Renal cortex interstitium (tissue), 11 donors: ENCODE results near the gene KIF21B. TPM values are rescaled to one million over a fixed set of nuclear protein-coding genes. Genes with fewer than 3 reads are reported as not detected.
"Not testable (repeated sequence)": the region's sequence is repeated elsewhere in the genome, so short reads cannot be mapped to it uniquely, and the experiment has no call there.

Source experiments
- DNase-seq, 11 donors: peaks; one replicate each; pipeline ENCODE4 v3.0.0-alpha.2; 2013; ENCODE audit warnings: low read depth in 9 of 11, low spot score in 4 of 11; ENCODE audit errors: extremely low read depth in 1 of 11
- polyA plus RNA-seq, 3 donors: library from polyadenylated mRNA; unstranded; fragments of 120-200 nt; gene quantifications; one replicate each; pipeline ENCODE4 v1.2.1, GENCODE V29; 2013; ENCODE audit not compliant: insufficient read length in 3 of 3

The KIF21B gene
- polyA plus RNA-seq, 3 donors, result 2.1 to 3.2 (median 2.3) TPM

DNA sequence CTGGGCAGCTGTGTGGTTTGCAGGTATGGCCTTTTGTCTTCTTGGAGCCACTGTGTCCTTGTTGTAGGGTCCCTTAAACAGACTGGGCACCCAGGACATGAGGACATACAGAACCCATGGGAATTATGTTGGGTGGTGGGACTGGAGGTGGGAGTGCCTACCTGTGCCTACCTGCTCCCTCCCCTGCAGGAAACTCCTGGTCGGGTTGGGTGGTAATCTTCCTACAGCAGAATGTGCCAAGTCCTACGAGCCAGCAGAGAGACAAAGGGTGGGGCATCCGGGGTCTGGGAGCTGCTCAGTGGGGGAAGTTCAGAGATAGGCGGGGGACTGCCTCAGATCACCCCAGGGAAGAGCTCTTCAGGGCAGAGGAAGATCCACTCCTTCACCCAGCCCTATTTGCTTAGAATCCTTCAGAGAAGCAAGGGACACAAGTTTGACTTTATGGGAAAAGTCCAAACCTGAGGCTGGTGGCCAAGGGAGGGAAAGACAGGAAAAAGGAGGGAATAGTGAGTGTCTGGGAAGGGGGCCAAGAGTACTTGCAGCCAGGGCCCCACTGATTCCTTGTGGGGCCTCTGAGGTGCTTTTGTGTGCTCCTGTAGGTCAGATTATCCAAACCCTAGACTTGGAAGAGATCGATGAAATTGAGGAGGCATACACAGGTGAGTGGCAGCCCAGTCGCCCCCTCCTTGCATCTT is 58.3 kb downstream of the KIF21B start:
- DNase-seq, result no peak

DNA sequence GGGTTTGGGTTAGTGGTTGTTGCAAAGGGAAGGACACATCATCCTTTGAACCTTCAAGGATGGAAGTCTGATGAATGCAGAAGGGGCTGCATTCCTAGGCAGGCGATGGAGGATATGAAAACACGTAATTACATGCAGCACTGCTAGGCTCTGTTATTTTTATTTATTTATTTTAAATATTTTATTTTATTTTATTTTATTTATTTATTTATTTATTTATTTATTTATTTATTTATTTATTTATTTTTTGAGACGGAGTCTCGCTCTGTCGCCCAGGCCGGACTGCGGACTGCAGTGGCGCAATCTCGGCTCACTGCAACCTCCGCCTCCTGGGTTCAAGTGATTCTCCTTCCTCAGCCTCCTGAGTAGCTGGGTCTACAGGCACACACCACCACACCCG is 59.6 kb downstream of the KIF21B start:
- DNase-seq, result not testable (repeated sequence)

DNA sequence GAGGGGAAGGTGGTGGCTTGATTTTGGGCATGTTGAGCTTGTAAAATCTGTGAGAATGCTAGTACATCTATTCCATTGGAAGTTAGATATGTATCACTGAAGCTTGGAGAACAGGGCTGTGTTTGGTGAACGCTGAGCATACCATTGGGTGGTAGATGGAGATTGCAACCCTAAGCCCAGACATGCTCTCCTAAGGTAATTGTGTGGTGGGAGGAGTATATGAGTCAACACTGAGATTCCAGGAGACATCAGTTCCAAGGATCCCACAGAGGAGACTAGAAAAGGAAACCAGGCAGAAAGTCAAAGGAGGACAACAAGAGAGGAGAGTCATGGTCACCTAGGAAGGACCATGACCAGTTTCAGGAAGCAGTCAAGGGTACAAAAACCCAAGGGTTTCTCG is 60.4 kb downstream of the KIF21B start:
- DNase-seq, result no peak

DNA sequence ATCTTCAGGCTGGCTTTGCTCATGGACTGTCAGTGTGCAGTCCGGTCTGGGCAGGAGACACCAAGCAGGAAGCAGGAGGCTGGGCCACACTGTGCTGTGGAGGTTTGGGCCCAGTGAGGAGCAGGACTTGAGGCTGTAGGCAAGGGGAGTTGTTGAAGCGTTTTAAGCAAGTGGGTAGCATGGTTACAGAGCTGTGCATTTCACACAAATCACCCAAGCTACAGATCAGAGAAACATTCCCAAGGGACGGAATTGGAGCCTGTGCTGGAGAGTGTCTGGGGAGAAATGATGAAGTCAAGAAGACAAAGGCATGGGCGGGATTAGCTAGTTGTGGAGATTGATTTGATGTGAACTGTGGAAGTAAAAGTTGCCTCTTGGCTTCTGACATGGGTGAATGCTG is 60.9 kb downstream of the KIF21B start:
- no peak for DNase-seq

DNA sequence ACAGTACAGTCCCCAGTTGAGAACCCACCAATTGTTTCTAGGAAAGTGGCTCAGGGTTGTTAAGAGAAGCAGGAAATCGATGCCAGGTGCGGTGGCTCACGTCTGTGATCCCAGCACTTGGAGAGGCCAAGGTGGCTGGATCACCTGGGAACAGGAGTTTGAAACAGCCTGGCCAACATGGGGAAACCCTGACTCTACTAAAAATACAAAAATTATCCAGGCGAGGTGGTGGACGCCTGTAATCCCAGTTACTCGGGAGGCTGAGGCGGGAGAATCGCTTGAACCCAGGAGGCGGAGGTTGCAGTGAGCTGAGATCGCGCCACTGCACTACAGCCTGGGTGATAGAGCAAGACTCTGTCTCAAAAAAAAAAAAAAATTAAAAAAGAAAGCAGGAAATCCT is 61.4 kb downstream of the KIF21B start:
- DNase-seq, result not testable (repeated sequence)

DNA sequence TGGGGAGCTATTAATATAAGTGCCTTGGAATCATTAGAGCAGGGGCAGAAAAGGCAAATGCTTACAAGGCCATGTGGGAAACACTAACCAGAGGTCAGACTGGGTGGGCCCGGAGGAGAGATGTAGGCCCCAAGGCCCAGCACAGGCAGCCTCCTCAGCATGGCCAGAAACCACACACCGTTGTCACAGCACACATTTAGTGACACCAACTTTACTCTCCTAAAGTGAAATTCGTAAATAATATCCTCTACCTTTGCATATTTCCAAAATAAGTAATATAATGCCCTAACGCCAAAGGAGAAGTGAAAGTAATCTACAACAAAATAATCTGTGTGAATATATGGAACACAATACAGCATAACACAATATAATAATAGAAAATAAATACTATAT is 62.6 kb downstream of the KIF21B start:
- DNase-seq, result no peak

DNA sequence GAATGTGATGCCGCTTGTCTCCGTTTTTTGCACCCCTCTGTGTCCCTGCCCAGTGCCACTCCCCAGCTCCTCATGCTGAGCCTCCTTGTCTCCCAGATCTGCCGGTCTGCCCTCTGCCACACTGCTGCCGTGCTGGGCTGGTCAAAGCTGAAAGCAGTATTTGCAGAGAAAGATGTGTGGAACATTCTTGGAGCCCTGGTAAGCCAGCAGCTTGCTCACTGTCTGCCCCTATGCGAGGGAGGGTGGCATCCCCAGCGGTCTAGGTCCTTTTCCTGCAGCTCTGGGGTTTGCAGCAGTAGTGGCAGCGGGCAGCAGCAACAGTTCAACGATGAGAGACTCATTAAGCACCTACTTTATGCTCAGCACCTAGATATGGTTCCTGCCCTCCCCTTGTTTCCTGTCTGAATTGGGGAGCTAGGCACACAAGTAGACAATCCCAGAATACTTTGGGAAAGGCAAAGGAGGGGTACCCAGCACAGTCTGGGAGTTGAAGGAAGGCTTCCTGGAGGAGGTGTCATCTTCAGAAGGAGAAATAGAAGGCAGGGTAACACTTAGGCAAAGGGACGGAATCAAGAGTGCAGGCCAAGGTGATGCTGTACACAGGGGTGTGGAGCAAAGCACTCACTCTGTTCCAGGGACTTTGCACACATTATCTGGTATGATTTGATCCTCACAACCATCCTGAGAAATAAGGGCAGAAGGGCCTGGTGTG is 63.1 kb downstream of the KIF21B start:
- no peak for DNase-seq

DNA sequence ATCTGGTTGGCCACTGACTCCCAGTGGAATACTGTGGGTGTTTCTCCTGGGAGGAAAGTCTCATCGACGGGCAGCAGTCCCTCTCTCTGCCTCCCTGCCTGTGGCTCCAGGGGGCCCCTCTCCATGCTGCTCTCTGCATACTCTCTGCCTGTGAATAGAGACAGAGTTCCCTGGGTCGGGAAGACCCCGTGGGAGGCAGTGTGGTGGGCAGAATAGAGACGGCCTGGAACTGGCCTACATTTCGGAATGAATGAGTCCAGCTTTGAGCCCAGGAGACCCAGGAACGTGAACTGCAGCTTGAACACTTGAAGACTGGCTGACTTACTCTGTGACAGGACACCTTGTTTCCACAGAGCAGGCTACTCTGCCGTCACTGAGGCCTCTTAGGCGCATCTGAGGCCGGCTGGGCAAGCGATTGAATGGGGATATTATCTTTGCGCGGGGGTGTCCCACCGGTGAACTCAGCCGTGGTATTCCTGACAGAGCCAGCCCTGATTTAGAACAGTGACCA is 64.0 kb downstream of the KIF21B start:
- DNase-seq, result no peak

DNA sequence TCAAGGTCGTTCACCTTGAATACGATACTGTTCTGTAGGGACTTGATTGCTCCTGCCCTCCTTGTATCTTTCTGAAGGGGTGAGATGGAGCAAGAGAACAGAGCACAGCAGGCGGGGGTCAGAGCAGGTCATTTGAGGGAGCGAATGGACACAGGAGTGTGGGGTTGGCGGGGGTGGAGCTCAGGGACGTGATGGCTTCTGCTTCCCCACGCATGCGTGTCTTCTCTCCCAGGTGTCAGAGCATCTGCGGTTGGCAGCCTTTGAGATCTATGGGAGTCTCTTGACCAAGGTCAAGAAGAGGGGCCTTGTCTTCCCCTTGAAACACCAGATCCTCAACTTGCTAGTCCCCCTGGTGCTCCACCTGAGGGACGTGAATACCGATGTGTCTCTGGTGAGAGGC is 64.9 kb downstream of the KIF21B start:
- no peak for DNase-seq

DNA sequence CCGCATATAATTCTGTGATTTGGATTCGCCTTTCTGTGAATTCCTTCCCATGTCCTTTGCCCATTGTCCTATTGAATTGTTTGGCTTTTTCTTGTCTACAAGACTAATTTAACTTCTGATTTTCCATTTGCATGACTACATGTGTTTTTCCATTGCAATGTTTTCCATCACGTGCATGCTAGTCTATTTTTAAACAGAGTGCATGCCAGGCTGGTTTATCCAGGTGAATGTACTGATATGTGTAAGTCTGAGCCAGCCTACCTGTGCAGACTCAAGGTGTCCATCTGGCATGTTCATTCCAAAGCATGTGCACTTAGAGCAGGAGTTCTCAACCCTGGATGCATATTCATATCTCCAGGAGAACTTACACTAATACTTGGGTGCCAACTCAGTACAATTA is 69.1 kb downstream of the KIF21B start:
- DNase-seq, result no peak

DNA sequence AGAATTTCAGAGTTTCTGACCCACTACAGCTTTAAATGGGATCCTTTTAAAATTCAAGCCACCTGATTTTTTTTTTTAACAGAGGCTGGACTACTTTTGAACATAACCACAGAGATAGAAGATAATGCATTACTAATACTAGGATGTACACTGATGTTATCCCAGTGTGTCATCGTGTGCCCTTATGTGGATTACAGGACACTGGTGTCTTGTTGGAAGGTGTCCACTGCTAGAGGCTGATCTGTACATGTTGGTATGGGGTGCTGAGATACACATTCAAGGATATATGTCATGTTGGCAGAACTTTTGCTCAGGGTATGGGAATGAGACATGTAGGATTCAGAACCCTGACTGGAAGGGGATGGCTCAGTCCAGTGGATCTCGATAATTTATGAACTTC is 72.5 kb downstream of the KIF21B start:
- DNase-seq, result no peak

DNA sequence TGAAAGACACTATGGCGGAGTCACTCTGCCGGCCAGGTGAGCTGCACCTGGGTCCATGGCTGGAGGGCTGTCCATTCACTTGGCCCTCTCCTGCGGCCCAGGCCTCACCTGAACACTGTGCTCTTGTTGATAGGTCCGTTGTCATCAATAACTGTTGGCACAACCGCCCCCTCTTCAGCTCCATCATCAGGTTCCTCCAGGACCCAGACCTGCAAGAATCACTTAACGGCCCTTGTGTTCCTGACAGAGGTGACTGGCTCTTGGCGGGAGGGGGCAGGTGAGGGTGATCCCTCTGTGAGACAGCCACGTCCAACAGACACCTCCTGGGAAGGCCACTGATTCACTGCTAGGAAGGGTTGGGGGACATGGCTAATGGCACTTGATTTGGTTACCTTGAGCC is 73.9 kb downstream of the KIF21B start:
- no peak for DNase-seq

DNA sequence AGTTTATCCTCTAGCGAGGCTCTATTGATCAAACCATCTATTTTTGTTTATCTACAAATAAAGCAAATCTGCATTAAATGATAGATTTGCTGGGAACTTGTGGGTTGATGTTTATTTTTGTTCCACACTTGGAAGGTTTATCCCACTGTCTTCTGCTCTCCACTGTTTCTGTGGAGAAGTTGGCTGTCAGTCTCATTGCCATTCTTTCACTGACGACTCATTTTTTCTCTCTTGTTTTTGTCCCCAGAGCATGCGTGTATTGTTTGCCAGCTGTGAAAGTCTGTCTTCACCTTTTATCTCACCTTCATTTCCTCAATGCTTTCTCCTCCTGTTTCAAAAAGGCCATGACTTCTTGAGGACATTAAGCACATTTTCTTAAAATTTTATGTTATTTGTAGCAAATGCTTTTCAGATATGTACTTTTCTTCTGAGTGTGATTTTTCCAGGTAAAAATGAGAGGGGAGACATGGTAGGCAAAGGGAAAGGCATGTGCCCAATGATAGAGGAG is 76.4 kb downstream of the KIF21B start:
- no peak for DNase-seq

DNA sequence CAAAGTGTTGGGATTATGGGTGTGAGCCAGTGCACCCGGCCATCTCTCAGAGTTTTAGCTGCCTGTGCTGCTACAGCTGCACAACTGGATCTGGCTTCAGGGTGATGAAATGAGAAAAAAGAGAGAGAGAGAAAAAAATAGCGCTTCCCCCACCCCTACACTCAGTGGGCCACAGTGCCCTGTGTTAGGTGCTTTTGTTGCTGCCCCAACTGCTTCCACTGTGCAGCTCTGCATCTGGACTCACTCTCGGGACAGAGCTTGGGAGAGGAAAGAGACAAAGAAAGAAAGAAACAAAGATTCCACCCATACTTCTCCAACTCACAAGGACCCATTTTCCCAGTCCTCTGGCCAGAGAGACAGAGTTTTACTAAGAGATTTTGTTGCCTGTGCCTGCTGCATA is 78.4 kb downstream of the KIF21B start:
- DNase-seq, result no peak

DNA sequence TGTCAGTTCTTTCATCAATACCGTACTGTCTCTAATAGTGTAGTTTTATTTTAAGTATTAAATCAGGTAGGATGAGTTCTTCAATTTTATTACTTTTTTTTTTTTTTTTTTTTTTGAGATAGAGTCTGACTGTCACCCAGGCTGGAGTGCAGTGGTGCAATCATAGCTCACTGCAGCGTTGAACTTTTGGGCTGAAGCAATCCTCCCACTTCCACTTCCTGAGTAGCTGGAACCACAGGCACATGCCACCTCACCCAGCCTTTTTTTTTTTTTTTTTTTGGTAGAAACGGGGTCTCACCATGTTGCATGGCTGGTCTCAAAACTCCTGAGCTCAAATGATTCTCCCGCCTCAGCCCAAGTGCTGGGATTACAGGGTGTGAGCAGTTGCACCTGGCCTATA is 84.6 kb downstream of the KIF21B start:
- no peak for DNase-seq

DNA sequence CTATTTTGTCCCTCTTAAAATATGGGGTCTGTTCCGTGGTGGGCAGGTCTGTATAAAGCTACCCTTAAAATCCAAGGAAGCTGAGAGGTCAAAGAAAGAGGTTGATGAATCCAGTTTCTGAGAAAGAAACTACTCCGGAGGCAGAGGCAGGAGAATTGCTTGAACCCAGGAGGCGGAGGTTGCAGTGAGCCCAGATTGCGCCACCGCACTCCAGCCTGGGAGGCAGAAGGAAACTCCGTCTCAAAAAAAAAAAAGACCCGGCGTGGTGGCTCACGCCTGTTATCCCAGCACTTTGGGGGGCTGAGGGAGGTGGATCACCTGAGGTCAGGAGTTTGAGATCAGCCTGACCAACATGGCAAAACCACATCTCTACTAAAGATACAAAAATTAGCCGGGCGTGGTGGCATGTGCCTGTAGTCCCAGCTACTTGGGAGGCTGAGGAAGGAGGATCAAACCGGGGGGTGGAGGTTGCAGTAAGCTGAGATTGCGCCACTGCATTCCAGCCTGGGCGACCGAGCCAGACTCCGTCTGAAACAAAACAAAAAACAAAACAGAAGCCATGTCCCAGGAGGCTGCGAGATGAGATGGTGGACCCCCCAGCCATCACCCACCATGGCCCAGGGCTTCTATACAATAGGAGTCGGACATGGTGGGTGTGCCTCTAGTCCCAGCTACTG is 88.1 kb downstream of the KIF21B start:
- not testable (repeated sequence) for DNase-seq

DNA sequence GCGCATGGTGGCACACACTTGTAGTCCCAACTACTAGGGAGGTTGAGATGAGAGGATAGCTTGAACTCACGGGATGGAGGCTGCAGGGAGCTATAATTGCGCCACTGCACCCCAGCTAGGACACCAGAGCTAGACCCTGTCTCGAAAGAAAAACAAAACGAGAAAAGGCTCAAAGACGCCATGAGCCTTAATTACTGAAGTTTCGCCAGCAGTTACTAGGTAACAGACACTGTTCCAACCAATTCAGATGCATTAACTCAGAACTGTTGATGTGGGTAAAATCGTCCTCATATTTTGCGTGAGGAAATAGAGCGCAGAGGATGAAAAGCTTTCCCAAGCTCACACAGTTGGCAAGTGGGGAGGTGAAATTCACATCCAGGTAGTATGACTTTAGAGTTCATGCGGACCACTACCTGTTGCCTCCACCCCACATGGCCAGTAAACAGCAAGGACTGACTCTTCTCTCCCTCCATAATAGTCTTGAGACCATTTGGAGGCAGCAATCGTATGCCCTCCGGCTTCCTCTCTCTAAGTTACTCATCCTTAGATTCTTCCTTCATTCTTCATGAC is 88.8 kb downstream of the KIF21B start:
- DNase-seq, result no peak

DNA sequence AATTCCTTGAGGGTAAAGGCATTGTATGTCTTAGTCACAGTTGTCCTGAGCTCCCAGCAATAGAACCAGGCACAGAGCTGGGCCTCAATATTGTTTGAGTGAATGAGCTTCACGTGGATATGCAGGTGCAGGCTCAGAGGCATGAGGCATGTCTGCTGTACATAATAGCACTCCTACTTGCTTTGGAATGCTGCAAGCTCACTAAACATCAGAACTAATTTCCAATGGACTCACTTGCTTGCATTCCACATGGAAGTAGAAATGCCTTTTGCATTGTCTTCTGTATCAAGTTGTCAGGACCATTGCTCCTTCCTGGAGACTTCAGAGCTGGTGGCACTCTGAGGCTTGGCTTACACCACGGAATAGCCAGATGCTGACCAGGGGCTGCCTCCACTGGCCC is 91.7 kb downstream of the KIF21B start:
- no peak for DNase-seq

DNA sequence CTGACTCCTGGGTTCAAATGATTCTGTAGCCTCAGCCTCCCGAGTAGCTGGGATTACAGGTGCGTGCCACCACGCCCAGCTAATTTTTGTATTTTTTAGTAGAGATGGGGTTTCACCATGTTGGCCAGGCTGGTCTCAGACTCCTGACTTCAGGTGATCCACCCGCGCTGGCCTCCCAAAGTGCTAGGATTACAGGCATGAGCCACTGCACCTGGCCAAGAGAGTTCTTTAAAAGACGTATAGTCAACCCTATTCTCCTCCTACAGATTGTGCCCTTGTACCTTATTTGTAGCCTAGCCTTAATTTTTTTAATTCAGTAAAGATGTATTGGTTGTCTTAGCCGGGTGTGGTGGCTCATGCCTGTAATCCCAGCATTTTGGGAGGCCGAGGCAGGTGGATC is 93.2 kb downstream of the KIF21B start:
- not testable (repeated sequence) for DNase-seq
